GM18511 (cell line): ENCODE data around the gene DOK3.

ENCODE experiments used
- ATAC-seq: cut with Tn5 transposase; IDR thresholded peaks from one replicate; pipeline ENCODE4 v1.9.1; 2021; ENCODE audit warnings: mild to moderate bottlenecking, moderate library complexity; ENCODE audit not compliant: unreplicated experiment

The DOK3 gene

GRCh38 chr5:177469750-177470525, 39.7 kb downstream of the DOK3 start:
- ATAC-seq, result no peak

- no peak for ATAC-seq
Observed at GRCh38 chr5:177468685-177469628, 40.7 kb downstream of the DOK3 start.

- no peak for ATAC-seq
Observed at GRCh38 chr5:177468329-177468684, 41.3 kb downstream of the DOK3 start.

GRCh38 chr5:177467436-177467835, 42.2 kb downstream of the DOK3 start:
- no peak for ATAC-seq

GRCh38 chr5:177466861-177467260, 42.8 kb downstream of the DOK3 start:
- no peak for ATAC-seq

- ATAC-seq, result no peak
Observed at GRCh38 chr5:177465044-177465443, 44.6 kb downstream of the DOK3 start.

GRCh38 chr5:177462021-177462670, 47.5 kb downstream of the DOK3 start:
- no peak for ATAC-seq

- ATAC-seq, result no peak
Observed at GRCh38 chr5:177459819-177460628, 49.6 kb downstream of the DOK3 start.

- no peak for ATAC-seq
Observed at GRCh38 chr5:177459357-177459756, 50.3 kb downstream of the DOK3 start.

GRCh38 chr5:177458912-177459350, 50.7 kb downstream of the DOK3 start:
- no peak for ATAC-seq

GRCh38 chr5:177457852-177458681, 51.6 kb downstream of the DOK3 start:
- ATAC-seq, result no peak

- ATAC-seq, result peak; percentile 33
Observed at GRCh38 chr5:177456976-177457851, 52.4 kb downstream of the DOK3 start.

- ATAC-seq, result no peak
Observed at GRCh38 chr5:177456591-177456964, 53.0 kb downstream of the DOK3 start.

GRCh38 chr5:177455661-177456590, 53.7 kb downstream of the DOK3 start:
- peak; percentile 33 for ATAC-seq

- peak; percentile 60 for ATAC-seq
Observed at GRCh38 chr5:177455036-177455660, 54.5 kb downstream of the DOK3 start.

GRCh38 chr5:177454397-177455035, 55.1 kb downstream of the DOK3 start:
- ATAC-seq, result peak; percentile 54
